GM19238 (cell line): Measurements from ENCODE around the gene CCDC88C.

Experiments
- DNase-seq: peaks from one replicate; pipeline ENCODE4 v3.0.0; 2011; ENCODE audit warnings: low spot score; ENCODE audit not compliant: insufficient read length

CCDC88C gene

GRCh38 chr14:91364524-91365270 lies 52.9 kb downstream of the CCDC88C start:
- DNase-seq = no peak

DNA sequence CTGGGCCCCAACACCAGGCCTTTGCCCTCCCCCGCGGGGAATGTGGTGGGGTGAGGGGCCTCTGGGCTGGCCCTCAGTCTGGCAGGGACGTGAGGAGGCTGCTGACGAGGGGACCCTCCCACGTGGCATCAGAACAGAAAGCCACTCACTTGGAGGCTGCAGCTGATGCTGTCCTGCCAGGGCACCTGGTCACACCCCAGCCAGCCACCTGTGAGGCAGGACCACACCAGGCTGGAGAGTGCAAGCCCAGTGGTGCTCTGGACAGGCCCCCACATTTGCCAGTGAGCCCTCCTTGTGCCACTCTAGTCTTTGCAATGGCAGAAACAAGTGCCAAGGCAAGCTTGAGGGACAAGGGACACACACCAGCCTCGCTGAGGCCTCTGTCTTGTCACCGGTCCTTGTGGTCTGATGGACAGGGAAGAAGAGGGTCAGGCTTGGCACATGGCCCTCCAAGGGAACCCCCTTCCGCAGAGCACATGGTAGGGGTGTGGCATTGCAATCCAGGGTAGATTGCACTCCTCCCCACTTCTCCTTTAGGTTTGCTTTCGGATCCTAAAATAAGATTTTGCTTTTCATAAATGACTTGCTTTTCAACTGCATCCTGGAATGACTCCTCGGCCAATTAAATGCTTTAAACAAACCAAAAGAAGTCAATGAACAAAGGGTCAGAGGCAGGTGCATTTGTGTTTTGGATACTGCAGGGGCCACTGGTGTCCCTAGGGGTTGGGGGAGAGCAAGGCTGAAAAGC lies 53.7 kb downstream of the CCDC88C start:
- DNase-seq = peak; percentile 76

- no peak for DNase-seq
These were observed 56.3 kb downstream of the CCDC88C start for GRCh38 chr14:91361233-91361811.

- DNase-seq = no peak
These were observed 57.0 kb downstream of the CCDC88C start for GRCh38 chr14:91360490-91361232.

DNA sequence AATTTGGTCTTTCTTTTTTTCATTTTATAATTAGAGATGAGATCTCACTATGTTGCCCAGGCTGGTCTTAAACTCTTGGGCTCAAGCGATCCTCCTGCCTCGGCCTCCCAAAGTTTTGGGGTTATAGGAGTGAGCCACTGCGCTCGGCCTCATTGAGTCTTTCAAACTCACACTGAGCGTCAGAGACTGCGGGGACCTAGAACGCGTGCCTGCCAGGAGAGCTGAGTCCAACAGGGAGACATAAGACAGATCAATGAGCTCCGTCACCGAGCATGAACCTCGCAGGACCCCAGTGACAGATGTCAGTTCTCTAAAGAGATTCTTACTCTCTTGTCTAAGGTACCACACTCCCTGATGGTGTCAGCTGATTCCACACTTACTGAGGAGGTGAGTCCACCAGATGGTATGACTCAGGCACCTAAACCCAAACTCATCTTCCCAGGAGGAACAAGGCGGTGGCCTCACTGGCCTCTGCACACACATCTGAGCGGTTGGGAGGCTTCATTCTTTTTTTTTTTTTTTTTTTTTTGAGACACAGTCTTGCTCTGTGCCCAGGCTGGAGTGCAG lies 58.9 kb downstream of the CCDC88C start:
- DNase-seq = no peak

DNA sequence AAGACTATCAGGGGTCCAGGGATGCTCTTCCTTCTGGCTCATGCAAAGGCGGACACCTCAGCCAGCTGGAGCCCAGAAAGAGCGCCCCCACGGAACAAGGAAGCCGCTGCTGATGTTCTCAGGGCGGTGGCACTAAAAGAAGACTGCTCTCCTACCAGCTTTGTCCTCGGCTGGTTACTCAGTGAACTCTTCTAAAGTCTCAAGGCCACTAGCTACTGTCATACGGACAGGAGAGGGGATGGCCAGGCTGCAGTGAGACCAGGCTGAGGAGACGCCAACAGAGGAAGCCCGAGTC lies 59.6 kb downstream of the CCDC88C start:
- no peak for DNase-seq

GRCh38 chr14:91357272-91358024 lies 60.2 kb downstream of the CCDC88C start:
- DNase-seq = no peak

- no peak for DNase-seq
These were observed 61.3 kb downstream of the CCDC88C start for GRCh38 chr14:91356181-91356763.

- no peak for DNase-seq
These were observed 62.5 kb downstream of the CCDC88C start for GRCh38 chr14:91354979-91355685.

DNA sequence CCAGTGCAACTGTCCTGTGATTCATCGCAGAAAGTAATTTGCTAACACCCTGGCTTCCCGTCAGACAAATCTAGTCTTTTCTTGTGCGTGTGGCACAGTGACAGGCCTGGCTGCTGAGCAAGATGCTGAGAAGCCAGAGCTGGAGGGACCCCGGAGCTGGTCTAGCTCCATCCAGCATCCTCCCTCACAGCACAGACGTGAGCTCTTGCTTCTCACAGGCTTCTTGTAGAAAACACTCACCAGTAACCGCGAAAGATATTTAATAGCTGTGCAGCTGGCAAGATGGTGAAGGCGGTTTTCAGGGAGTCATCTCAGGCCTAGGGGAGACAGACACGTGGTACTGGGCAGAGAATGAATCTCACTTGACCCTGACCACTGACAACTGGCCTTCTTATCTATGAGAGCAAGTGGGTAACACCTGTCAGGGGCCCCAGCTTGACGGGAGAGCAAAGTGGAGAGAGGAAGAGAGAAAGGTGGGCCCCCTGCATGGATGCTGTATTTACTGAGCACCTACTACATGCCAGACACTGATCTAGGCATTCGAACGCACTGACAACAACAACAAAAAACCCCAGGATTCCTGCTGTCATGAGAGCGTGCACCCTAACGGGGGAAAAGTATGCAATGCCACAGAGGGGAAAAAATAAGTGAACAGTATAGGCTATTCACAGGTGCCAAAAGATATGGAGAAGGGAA lies 63.3 kb downstream of the CCDC88C start:
- DNase-seq = no peak

GRCh38 chr14:91352728-91353692 lies 64.6 kb downstream of the CCDC88C start:
- DNase-seq = no peak

- no peak for DNase-seq
These were observed 65.6 kb downstream of the CCDC88C start for GRCh38 chr14:91352053-91352452.

DNA sequence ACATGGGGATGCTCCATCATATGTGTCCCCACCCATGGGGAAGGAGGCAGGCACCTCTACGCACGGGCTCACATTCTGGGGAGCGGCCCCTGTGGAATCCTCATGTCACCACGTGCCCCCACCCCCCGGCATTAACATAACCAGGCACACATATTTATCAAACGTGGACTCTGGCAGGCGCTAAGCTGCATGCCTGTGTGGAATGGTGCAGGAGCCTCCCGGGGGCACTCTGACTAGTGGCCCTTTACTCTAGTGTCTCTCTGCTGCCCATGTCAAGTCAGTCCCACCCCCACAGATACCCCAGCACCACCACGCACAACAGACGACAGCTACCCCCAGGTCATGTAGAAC lies 66.1 kb downstream of the CCDC88C start:
- DNase-seq = no peak

DNA sequence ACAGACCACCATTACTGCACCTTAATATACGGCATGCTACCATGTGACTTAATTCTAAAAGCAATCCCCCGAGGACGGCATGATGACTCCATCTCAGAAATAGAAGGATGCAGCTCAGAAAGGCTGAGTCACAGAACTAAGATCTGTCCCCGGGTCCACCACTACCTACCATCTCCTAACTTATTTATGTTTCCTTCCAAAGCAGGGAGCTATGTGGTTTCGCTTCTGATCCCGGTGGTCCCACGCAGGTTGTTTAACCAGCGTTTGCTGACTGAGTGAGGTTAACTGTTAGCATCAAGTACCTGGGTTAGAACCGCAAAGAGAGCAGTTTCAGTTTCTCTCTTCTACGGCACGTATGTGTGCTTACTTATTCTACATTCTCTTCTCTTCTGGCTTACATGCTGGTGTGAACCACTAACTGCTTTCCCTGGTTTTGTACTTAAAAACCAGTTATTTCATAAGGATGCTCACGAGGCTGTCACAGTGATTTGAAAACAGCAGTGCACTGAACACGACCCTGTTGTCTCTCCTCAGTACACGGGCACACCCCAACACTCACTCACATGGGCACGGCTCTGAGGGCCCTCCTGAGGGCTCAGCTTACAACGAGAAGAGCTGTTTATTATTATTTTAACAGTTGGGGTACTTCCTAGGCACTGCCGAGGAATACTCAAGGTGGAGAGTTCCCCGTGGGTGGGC lies 66.7 kb downstream of the CCDC88C start:
- peak; percentile 64 for DNase-seq

- no peak for DNase-seq
These were observed 67.2 kb downstream of the CCDC88C start for GRCh38 chr14:91350483-91350812.

DNA sequence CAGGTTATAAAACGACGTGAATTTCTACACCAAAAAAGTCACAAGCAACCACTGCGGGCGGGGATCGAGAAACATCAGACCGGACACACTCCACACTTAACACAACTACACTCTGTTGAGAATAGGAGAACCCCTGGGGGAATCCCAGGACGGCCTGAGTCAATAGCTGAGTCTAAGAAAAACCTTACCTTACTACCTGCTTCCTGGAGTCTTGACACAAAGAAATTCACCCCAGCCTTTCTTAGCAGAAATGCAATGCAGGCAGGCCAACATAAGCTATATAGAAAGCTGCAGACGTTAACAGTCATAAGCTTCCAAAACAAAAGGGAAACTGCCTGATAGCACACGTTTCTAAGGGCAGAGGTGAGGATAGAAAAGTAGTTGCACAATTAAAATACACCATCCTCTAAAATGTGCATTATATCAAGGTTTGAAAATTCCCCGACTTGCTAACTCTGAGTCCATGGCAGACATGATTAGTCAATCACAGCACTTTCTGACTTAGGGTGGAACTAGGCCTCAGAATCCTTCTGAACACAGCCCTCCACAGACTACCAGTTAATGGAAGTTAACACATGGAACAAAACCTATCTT lies 68.0 kb downstream of the CCDC88C start:
- peak; percentile 59 for DNase-seq

- DNase-seq = no peak
These were observed 68.7 kb downstream of the CCDC88C start for GRCh38 chr14:91348845-91349465.
